ENCODE data around the gene FASTKD1.

FASTKD1 gene

GRCh38 chr2:169504651-169505050 is 69.0 kb downstream of the FASTKD1 start:
- DNase-seq: no peak

GRCh38 chr2:169495310-169495928 is 78.2 kb downstream of the FASTKD1 start:
- DNase-seq: no peak

- no peak for DNase-seq
Measured at GRCh38 chr2:169493360-169493759, 80.3 kb downstream of the FASTKD1 start.

GRCh38 chr2:169491378-169491777 is 82.3 kb downstream of the FASTKD1 start:
- no peak for DNase-seq

- DNase-seq: no peak
Measured at GRCh38 chr2:169490834-169491233, 82.8 kb downstream of the FASTKD1 start.

- DNase-seq: no peak
Measured at GRCh38 chr2:169486487-169486886, 87.2 kb downstream of the FASTKD1 start.

GRCh38 chr2:169485650-169486138 is 88.0 kb downstream of the FASTKD1 start:
- no peak for DNase-seq

GRCh38 chr2:169480079-169480465 is 93.6 kb downstream of the FASTKD1 start:
- no peak for DNase-seq
